Activated CD4-positive, alpha-beta T cell treated with anti-CD3 and anti-CD28 coated beads, Interleukin-2, amount 50 U/mL, for 24 hours (primary cell): Measurements from ENCODE around the gene ARMH4.

Experiments
- DNase-seq, 2 donors: peaks; one replicate each; pipeline ENCODE4 v3.0.0-alpha.2; 2020; ENCODE audit warnings: low read depth in 1 of 2, low spot score in 1 of 2

ARMH4 gene

DNA sequence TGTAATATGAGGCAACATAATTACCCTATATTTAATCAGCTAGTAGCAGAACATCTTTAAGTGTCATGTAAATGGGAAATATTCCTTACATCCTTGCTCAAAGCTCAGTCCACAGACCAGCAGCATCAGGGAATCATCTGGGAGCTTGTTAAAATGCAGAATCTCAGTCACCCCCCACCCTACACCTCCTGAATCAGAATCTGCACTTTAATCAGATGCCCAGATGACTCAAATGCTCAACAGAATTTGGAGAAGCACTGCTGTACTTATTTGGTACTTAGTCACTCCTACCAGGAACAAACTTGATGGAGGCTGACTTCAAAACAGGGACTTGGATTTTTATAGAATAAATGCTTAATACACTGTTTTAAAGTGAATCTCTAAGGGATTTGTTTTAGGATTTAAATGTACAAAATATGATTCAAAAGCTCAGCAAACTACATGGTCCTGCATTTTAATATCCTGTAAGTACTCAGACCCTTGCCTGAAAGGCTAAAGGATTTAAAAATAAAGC is 96.5 kb downstream of the ARMH4 start:
- DNase-seq: no peak

DNA sequence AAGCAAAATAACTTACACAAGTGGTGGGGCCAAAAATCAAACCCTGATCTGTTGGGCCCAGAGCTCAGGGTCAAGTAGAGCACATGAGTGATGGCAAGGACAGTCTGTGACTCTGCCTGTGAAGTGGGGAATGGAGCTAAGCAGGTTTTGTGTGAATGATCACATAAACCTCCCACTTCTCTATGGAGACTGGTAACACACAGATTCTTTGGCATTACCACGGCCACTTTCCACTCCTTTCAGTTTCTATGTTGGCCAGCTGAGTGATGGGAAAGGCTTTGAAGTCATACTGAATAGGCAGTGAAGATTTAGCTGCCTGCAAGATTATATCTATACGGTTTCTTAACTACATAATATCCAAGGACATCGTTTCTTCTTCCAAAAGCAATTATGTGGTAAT is 97.9 kb downstream of the ARMH4 start:
- DNase-seq: no peak

DNA sequence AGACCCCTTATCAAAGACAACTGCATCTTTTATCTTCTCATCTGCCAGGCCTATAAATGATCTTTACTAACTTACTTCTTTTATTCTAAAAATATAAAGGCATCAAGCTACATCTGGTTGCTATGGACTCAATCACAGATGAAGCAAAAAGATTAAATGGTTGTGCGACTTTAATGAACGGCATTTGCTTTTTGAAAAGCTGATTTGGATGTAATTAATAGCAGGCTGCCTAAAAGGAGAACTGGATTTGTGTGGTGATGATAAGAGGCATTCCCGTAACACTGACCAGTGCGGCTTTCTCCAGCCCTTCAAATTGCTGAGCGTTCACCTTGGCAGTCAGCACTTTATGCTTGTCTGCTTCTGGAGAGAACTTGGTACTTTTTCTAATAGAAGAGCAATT is 103.8 kb downstream of the ARMH4 start:
- DNase-seq: no peak

- DNase-seq: no peak
These were observed 124.1 kb downstream of the ARMH4 start for GRCh38 chr14:58027904-58028303.

DNA sequence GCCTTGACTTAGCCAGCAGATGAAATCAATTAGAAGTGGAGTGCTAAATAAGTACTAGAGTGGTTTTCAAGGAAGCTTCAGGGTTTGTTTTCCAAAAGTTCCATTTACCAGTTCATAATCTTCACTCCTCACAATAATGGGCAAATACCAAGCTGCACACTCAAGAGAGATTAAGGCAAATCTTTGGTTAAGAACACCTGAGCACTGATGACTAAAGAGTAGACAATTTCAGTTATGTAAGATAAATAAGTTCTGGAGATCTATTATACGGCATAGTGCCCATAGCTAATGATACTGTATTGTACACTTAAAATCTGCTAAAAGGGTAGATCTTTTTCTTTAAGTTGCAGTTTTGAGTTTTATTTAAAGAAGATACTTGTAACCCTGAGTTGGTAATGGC is 125.0 kb downstream of the ARMH4 start:
- no peak for DNase-seq

- no peak for DNase-seq
These were observed 125.8 kb downstream of the ARMH4 start for GRCh38 chr14:58026219-58026618.

GRCh38 chr14:58014778-58015177 is 137.2 kb downstream of the ARMH4 start:
- DNase-seq: no peak

GRCh38 chr14:58002618-58003017 is 149.4 kb downstream of the ARMH4 start:
- DNase-seq: no peak

DNA sequence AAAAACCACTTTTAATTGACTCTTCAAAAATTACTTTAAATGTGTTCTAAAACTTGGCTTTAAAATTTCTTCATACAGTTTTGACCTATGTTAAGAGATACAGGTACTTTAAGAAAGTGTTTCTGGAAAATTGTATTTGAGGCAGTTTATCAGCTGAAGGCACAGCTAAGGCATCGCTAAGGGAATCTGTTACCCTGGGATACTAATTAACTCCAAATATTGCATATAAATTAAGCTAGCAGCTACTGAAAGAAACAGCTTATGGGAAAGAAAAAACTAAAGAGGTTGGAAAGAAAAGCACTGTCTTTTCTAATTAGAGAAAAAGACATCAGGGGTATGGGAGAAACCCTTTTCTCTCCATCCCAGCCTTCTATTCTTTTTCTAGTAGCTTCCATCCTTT is 152.0 kb downstream of the ARMH4 start:
- no peak for DNase-seq

GRCh38 chr14:57999471-57999870 is 152.5 kb downstream of the ARMH4 start:
- no peak for DNase-seq

DNA sequence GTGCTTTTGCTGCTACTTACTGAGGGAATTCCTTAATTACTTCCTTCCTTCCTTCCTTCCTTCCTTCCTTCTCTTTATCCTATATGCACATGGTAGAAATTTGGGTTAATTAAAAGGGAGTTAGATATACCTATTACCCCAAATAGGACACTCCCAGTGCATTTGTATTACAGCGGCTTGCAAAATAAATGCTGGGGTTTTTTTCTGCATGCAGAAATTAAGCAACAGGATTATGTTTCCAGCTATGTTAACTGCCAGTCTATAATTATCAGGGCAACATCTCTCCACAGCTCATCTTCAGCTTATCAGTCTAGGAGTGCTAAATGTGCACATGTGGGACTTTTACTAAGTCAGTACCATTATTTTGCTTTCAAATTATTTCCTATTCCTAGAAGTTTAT is 153.2 kb downstream of the ARMH4 start:
- no peak for DNase-seq

- DNase-seq: no peak
These were observed 160.7 kb downstream of the ARMH4 start for GRCh38 chr14:57991353-57991752.

DNA sequence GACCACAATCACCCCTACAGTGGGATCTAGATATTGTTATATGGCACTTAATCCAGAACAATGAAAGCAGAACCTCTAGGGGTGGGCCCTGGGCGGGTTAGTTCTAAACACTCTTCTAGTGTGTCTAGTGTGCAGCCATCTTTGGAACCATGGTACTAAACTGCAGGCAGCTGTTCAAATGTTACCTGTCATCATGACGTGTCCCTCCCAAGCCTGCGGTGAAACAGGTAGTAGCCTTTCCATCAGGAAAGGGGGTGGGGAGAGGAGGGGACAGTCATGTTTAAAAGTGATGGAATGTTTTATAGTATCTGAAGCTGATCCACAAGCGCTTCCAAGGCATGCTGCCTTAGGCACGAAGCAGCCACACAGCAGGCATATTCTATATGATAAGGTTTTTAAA is 163.6 kb downstream of the ARMH4 start:
- DNase-seq: no peak

GRCh38 chr14:57987596-57988300 is 164.3 kb downstream of the ARMH4 start:
- no peak for DNase-seq

- DNase-seq: no peak
These were observed 165.0 kb downstream of the ARMH4 start for GRCh38 chr14:57987051-57987450.

DNA sequence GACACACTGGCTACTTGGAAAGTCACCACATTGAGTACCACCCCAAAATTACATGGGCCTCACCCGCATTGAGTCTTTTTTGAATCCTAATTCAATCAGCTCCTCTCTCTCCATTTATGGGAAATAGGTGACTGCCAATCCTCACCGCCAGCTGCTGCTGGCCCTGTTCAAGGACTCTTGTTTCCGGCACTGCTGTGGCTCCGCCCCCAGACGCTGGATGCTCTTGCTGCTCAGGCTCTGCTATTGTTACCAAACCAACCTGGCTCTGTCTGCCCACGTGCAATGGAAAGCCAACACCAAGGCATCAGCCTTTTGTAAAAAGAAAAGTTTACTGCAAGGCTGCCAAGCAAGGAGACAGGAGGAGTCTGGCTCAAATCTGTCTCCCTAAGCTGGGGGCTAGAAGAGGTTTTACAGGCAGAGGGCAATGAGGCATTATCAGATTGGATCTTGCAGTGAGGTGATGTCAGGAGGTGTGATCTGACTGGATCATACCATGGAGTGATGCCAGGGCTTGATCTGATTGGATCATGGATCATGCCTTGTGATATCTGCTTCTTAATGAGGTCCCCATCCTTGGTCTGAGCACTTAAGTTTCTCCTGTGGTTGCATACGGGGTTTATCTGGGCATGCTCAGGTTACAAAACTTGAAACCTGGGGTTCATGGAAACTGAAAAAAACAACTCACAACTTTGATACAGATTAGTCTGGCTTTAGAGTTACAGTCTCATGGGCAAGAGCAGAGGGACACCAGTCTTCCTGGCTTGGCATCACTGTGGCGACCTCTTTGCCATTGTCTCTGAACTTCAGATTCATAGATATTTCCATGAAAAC is 169.0 kb downstream of the ARMH4 start:
- no peak for DNase-seq

- no peak for DNase-seq
These were observed 170.0 kb downstream of the ARMH4 start for GRCh38 chr14:57981817-57982560.

- DNase-seq: no peak
These were observed 172.5 kb downstream of the ARMH4 start for GRCh38 chr14:57979376-57980048.

- no peak for DNase-seq
These were observed 175.3 kb downstream of the ARMH4 start for GRCh38 chr14:57976701-57977100.

- DNase-seq: no peak
These were observed 177.1 kb downstream of the ARMH4 start for GRCh38 chr14:57974896-57975295.

- no peak for DNase-seq
These were observed 181.4 kb downstream of the ARMH4 start for GRCh38 chr14:57970594-57970993.
